ENCODE measurements around the gene UPK1B. TPM values are rescaled to one million over a fixed set of nuclear protein-coding genes. Genes with fewer than 3 reads are reported as not detected.
"Not testable (repeated sequence)": the region's sequence is repeated elsewhere in the genome, so short reads cannot be mapped to it uniquely, and the experiment has no call there.

The UPK1B gene
- total and polyA plus RNA-seq, 3 donors from 2014 or later: 0.50 to 2.2 (median 0.79) TPM

DNA sequence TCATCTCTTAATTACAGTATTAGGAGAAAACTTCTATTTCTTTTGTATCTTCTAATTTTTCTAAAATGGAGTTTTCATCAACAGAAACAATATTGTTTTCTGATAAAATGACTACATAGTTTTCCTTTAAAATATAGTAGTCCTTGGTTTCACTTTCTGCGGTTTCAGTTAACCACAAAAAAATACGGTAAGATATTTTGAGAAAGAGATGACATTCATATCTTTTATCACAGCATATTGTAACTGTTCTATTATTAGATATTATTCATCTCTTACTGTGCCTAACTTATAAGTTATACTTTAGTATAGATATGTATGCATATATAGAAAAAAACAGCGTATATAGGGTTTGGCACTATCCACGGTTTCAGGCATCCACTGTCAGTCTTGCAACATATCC lies 65.0 kb downstream of the UPK1B start:
- Histone ChIP-seq H3K27me3 (no peaks in the 10 kb centered on the region), H3K27ac (no peak overlapping the region), H3K36me3 (ENCODE audit: low read depth, missing control alignments) (no peaks in the 10 kb centered on the region), H3K4me3 (peak overlapping the region in 1 of 2 donors; percentile 4), H3K4me1 (no peaks in the 10 kb centered on the region), H3K9me3 (no peaks in the 10 kb centered on the region)
- no peak for DNase-seq
- intact Hi-C loops (cut with DNase I; ENCODE audit: low total_unique reads): no loop called here
- WGBS, 2 donors: 63 to 72% methylated on average over 4 of the region's 4 CpGs
- TF ChIP-seq, protein P1, sequence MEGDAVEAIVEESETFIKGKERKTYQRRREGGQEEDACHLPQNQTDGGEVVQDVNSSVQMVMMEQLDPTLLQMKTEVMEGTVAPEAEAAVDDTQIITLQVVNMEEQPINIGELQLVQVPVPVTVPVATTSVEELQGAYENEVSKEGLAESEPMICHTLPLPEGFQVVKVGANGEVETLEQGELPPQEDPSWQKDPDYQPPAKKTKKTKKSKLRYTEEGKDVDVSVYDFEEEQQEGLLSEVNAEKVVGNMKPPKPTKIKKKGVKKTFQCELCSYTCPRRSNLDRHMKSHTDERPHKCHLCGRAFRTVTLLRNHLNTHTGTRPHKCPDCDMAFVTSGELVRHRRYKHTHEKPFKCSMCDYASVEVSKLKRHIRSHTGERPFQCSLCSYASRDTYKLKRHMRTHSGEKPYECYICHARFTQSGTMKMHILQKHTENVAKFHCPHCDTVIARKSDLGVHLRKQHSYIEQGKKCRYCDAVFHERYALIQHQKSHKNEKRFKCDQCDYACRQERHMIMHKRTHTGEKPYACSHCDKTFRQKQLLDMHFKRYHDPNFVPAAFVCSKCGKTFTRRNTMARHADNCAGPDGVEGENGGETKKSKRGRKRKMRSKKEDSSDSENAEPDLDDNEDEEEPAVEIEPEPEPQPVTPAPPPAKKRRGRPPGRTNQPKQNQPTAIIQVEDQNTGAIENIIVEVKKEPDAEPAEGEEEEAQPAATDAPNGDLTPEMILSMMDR (IDR thresholded peaks at IDR 0.05): no peak
- no peak for TF ChIP-seq POLR2A (IDR thresholded peaks at IDR 0.05)

DNA sequence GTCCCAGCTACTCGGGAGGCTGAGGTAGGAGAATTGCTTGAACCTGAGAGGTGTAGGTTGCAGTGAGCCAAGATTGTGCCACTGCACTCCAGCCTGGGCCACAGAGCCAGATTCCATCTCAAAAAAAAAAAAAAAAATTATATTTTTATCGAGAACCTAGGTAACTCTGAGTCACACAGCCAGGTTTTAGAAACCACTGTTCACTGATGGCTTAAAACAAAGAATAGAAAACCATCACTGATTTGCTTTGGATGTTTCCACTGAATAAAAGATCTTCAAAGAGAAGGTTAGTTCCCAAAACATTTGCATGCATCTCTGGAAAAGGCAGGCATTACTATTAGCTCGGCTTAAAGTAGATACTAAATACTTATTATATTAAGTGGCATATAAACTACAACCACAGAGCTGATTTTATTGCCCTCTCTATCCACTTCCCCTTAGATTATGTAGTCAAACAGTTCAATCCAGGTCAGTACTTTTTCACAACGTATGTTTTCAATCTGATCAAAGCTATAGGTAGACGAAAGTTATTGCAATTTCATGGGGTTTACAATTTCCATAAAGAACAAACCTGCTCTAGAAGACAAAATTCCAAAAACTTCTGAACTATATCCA lies 65.9 kb downstream of the UPK1B start:
- H3K4me1 ChIP-seq: no peaks in the 10 kb centered on the region
- WGBS, 2 donors: 38 to 55% methylated on average over 5 of the region's 5 CpGs
- intact Hi-C loops (cut with DNase I; ENCODE audit: low total_unique reads): no loop called here
- no peaks in the 10 kb centered on the region for H3K36me3 ChIP-seq (ENCODE audit: low read depth, missing control alignments)
- H3K27me3 ChIP-seq: no peaks in the 10 kb centered on the region
- TF ChIP-seq, protein P1 (IDR thresholded peaks at IDR 0.05): no peak
- no peak for TF ChIP-seq POLR2A (IDR thresholded peaks at IDR 0.05)
- H3K9me3 ChIP-seq: no peaks in the 10 kb centered on the region
- no peak for DNase-seq
- peak overlapping the region in 1 of 2 donors; percentile 95 for H3K27ac ChIP-seq
- H3K4me3 ChIP-seq: peak overlapping the region in 1 of 2 donors; percentile 90

DNA sequence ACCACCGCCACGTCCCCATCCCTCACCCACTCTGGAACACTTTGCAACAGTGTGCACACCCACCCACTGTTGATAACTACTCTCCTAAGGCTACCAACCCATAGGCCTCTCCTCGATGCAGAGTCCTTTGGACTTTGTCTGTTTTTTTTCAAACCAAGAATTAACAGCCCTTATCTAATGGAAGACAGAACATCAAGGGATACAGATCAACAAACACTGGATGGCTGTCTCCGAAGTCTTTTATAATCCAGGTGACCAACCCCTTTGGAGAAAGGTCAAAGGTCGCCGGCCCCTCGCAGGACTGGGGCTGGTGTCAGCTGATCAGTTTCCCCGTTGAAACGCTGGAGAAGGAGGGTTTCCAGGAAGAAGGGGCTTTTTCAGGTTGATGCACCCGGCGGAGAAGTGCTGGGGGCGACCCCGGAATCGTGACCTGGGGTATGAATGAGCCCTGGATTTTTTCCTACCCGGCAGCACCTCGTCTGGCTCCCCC lies 66.7 kb downstream of the UPK1B start:
- Histone ChIP-seq H3K27me3 (no peaks in the 10 kb centered on the region), H3K4me1 (no peaks in the 10 kb centered on the region), H3K4me3 (peak overlapping the region; percentile 90 to 94), H3K36me3 (ENCODE audit: low read depth, missing control alignments) (no peaks in the 10 kb centered on the region), H3K27ac (peak overlapping the region; percentile 91 to 95), H3K9me3 (no peaks in the 10 kb centered on the region)
- 0 to 2% methylated on average over 14 to 15 of the region's 16 CpGs for WGBS, 2 donors
- TF ChIP-seq, protein P1 (IDR thresholded peaks at IDR 0.05): no peak
- TF ChIP-seq POLR2A (IDR thresholded peaks at IDR 0.05): no peak
- peak; percentile 59 for DNase-seq
- intact Hi-C loops (cut with DNase I; ENCODE audit: low total_unique reads): no loop called here

DNA sequence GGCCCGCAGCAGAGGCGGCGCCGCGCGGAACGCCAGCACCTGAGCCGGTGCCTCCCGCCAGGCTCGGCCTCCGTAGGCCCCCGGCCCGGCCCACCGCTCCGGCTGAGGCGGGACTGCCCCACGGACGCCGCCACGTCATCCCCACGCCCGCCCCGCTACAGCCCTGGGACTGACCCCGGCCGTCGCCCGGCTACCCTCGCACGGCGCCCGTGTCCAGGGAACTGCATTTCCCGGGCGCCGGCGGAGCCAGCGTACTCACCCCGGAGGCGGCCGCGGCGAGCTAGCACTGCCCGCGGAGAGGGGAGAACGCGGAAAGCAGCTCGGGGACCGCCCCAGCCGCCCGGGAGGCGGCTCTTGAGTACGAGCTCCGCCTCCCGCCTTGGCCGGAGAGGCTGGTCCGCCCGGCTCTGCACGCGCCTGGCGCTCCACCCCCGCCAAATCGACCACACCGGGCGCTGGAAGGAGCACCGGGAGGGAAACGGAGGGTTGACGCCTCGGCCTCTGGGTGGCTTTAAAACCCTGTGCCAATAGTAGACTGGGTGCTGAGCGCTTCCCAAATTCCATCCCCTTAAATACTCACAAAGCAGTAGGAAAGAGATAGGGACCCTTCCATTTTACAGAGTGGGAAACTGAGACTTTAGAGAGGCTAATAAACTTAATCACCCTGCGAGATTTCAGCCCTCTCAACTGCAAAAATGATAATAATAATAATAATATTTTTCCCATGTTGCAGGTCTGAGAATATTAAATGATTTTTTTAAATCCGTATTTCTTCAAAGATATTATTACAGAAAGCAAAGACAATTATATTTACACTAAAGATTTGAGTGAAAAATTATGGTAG lies 67.4 kb downstream of the UPK1B start, which contains the start of gene B4GALT4:
TSS of gene B4GALT4 (minus strand) at position 288 of the 844 bp plus-strand sequence. CDS start 10,779 bp downstream, outside the sequence.
- no peaks in the 10 kb centered on the region for H3K4me1 ChIP-seq
- peak within 1 kb of the TSS; percentile 90 to 94 for H3K4me3 ChIP-seq
- no peak for TF ChIP-seq POLR2A (IDR thresholded peaks at IDR 0.05)
- TF ChIP-seq, protein P1 (IDR thresholded peaks at IDR 0.05): no peak
- WGBS, 2 donors: 2 to 5% methylated on average over 27 to 42 of the region's 70 CpGs
- no peaks in the 10 kb centered on the region for H3K9me3 ChIP-seq
- DNase-seq: peak; percentile 91
- H3K36me3 ChIP-seq (ENCODE audit: low read depth, missing control alignments): no peaks in the 10 kb centered on the region
- intact Hi-C loops (cut with DNase I; ENCODE audit: low total_unique reads): no loop called here
- H3K27ac ChIP-seq: peak within 1 kb of the TSS; percentile 91 to 95
- no peaks in the 10 kb centered on the region for H3K27me3 ChIP-seq

DNA sequence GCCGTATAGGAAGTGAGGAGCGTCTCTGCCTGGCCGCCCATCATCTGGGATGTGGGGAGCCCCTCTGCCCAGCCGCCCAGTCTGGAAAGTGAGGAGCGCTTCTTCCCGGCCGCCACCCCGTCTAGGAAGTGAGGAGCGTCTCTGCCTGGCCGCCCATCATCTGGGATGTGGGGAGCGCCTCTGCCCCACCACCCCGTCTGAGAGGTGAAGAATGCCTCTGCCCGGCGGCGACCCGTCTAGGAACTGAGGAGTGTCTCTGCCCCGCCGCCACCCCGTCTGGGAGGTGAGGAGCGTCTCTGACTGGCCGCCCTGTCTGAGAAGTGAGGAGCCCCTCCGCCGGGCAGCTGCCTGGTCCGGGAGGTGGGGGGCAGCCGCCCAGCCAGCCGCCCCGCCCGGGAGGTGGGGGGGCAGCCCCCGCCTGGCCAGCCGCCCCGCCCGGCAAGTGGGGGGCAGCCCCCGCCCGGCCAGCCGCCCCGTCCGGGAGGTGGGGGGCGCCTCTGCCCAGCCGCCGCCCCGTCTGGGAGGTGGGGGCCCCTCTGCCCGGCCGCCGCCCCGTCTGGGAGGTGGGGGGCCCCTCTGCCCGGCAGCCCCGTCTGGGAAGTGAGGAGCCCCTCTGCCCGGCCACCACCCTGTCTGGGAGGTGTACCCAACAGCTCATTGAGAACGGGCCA lies 69.1 kb downstream of the UPK1B start:
- H3K27ac ChIP-seq; intact Hi-C loops (cut with DNase I; ENCODE audit: low total_unique reads); H3K27me3 ChIP-seq; H3K4me1 ChIP-seq; DNase-seq; H3K9me3 ChIP-seq; H3K36me3 ChIP-seq (ENCODE audit: low read depth, missing control alignments): not testable (repeated sequence)
- H3K4me3 ChIP-seq: peak overlapping the region; percentile 18 to 47
- WGBS, 2 donors: 40 to 90% methylated on average over 2 to 26 of the region's 49 CpGs

DNA sequence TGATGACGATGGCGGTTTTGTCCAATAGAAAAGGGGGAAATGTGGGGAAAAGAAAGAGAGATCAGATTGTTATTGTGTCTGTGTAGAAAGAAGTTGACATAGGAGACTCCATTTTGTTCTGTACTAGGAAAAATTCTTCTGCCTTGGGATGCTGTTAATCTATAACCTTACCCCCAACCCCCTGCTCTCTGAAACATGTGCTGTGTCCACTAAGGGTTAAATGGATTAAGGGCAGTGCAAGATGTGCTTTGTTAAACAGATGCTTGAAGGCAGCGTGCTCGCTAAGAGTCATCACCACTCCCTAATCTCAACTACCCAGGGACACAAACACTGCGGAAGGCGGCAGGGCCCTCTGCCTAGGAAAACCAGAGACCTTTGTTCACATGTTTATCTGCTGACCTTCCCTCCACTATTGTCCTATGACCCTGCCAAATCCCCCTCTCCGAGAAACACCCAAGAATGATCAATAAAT lies 69.7 kb downstream of the UPK1B start:
- H3K9me3 ChIP-seq; DNase-seq; H3K36me3 ChIP-seq (ENCODE audit: low read depth, missing control alignments); H3K4me3 ChIP-seq; H3K4me1 ChIP-seq; intact Hi-C loops (cut with DNase I; ENCODE audit: low total_unique reads); H3K27me3 ChIP-seq; H3K27ac ChIP-seq: not testable (repeated sequence)
- 24 to 64% methylated on average over 7 of the region's 7 CpGs for WGBS, 2 donors

Data from testis (tissue), 3 donors.